ENCODE measurements around the gene TOP3B.

TOP3B gene

GRCh38 chr22:21960200-21961126 lies 22.1 kb downstream of the TOP3B start:
- Histone ChIP-seq H3K4me3 (ENCODE audit: low read length in 2 of 2) (no peak overlapping the region), H3K4me1 (ENCODE audit: control insufficient read depth, insufficient read depth, low read length) (no peaks in the 10 kb centered on the region), H3K36me3 (ENCODE audit: control insufficient read depth in 2 of 2, insufficient read depth in 2 of 2, low read length in 2 of 2) (peaks cover 22 to 40% of the 10 kb centered on the region in 2 donors), H3K27me3 (ENCODE audit: control insufficient read depth in 1 of 2, insufficient read depth in 2 of 2, low read length in 2 of 2) (no peaks in the 10 kb centered on the region), H3K9ac (ENCODE audit: low read length in 2 of 2) (no peak overlapping the region), H3K9me3 (ENCODE audit: control insufficient read depth in 2 of 2, low read length in 2 of 2) (no peaks in the 10 kb centered on the region), H3K27ac (ENCODE audit: low read length) (no peak overlapping the region)

GRCh38 chr22:21959274-21960074 lies 23.1 kb downstream of the TOP3B start:
- H3K4me1 ChIP-seq (ENCODE audit: control insufficient read depth, insufficient read depth, low read length): no peaks in the 10 kb centered on the region
- peaks cover 15 to 32% of the 10 kb centered on the region in 2 donors for H3K36me3 ChIP-seq (ENCODE audit: control insufficient read depth in 2 of 2, insufficient read depth in 2 of 2, low read length in 2 of 2)
- H3K27ac ChIP-seq (ENCODE audit: low read length): no peak overlapping the region
- H3K9ac ChIP-seq (ENCODE audit: low read length in 2 of 2): no peak overlapping the region
- H3K27me3 ChIP-seq (ENCODE audit: control insufficient read depth in 1 of 2, insufficient read depth in 2 of 2, low read length in 2 of 2): no peaks in the 10 kb centered on the region
- H3K4me3 ChIP-seq (ENCODE audit: low read length in 2 of 2): no peak overlapping the region
- H3K9me3 ChIP-seq (ENCODE audit: control insufficient read depth in 2 of 2, low read length in 2 of 2): no peaks in the 10 kb centered on the region

- H3K9me3 ChIP-seq (ENCODE audit: control insufficient read depth in 2 of 2, low read length in 2 of 2): no peaks in the 10 kb centered on the region
- no peaks in the 10 kb centered on the region for H3K4me1 ChIP-seq (ENCODE audit: control insufficient read depth, insufficient read depth, low read length)
- no peak overlapping the region for H3K9ac ChIP-seq (ENCODE audit: low read length in 2 of 2)
- peaks cover 11 to 24% of the 10 kb centered on the region in 2 donors for H3K36me3 ChIP-seq (ENCODE audit: control insufficient read depth in 2 of 2, insufficient read depth in 2 of 2, low read length in 2 of 2)
- H3K4me3 ChIP-seq (ENCODE audit: low read length in 2 of 2): no peak overlapping the region
- no peak overlapping the region for H3K27ac ChIP-seq (ENCODE audit: low read length)
- no peaks in the 10 kb centered on the region for H3K27me3 ChIP-seq (ENCODE audit: control insufficient read depth in 1 of 2, insufficient read depth in 2 of 2, low read length in 2 of 2)
Observed at GRCh38 chr22:21958360-21959273, 24.0 kb downstream of the TOP3B start.

GRCh38 chr22:21952586-21953571 lies 29.7 kb downstream of the TOP3B start, which contains the start of gene PPM1F:
Gene PPM1F (minus strand): TSS chr22:21952848. CDS start chr22:21946048, 6,800 bp downstream.
- Histone ChIP-seq H3K27me3 (ENCODE audit: control insufficient read depth in 1 of 2, insufficient read depth in 2 of 2, low read length in 2 of 2) (no peaks in the 10 kb centered on the region), H3K4me3 (ENCODE audit: low read length in 2 of 2) (peak within 1 kb of the TSS; percentile 77 to 81), H3K27ac (ENCODE audit: low read length) (no peak within 1 kb of the TSS), H3K4me1 (ENCODE audit: control insufficient read depth, insufficient read depth, low read length) (peaks cover 22% of the 10 kb centered on the region), H3K9ac (ENCODE audit: low read length in 2 of 2) (peak within 1 kb of the TSS; percentile 30 to 62), H3K9me3 (ENCODE audit: control insufficient read depth in 2 of 2, low read length in 2 of 2) (no peaks in the 10 kb centered on the region), H3K36me3 (ENCODE audit: control insufficient read depth in 2 of 2, insufficient read depth in 2 of 2, low read length in 2 of 2) (no peaks in the 10 kb centered on the region)

GRCh38 chr22:21951931-21952465 lies 30.6 kb downstream of the TOP3B start:
- no peak overlapping the region for H3K27ac ChIP-seq (ENCODE audit: low read length)
- H3K4me3 ChIP-seq (ENCODE audit: low read length in 2 of 2): peak overlapping the region; percentile 77 to 81
- H3K36me3 ChIP-seq (ENCODE audit: control insufficient read depth in 2 of 2, insufficient read depth in 2 of 2, low read length in 2 of 2): no peaks in the 10 kb centered on the region
- no peaks in the 10 kb centered on the region for H3K27me3 ChIP-seq (ENCODE audit: control insufficient read depth in 1 of 2, insufficient read depth in 2 of 2, low read length in 2 of 2)
- no peaks in the 10 kb centered on the region for H3K9me3 ChIP-seq (ENCODE audit: control insufficient read depth in 2 of 2, low read length in 2 of 2)
- H3K4me1 ChIP-seq (ENCODE audit: control insufficient read depth, insufficient read depth, low read length): peaks cover 26% of the 10 kb centered on the region
- H3K9ac ChIP-seq (ENCODE audit: low read length in 2 of 2): peak overlapping the region; percentile 30 to 51

- Histone ChIP-seq H3K4me1 (ENCODE audit: control insufficient read depth, insufficient read depth, low read length) (peaks cover 31% of the 10 kb centered on the region), H3K4me3 (ENCODE audit: low read length in 2 of 2) (no peak overlapping the region), H3K27me3 (ENCODE audit: control insufficient read depth in 1 of 2, insufficient read depth in 2 of 2, low read length in 2 of 2) (no peaks in the 10 kb centered on the region), H3K9ac (ENCODE audit: low read length in 2 of 2) (no peak overlapping the region), H3K9me3 (ENCODE audit: control insufficient read depth in 2 of 2, low read length in 2 of 2) (no peaks in the 10 kb centered on the region), H3K36me3 (ENCODE audit: control insufficient read depth in 2 of 2, insufficient read depth in 2 of 2, low read length in 2 of 2) (no peaks in the 10 kb centered on the region), H3K27ac (ENCODE audit: low read length) (no peak overlapping the region)
Observed at GRCh38 chr22:21951062-21951461, 31.5 kb downstream of the TOP3B start.

- Histone ChIP-seq H3K27me3 (ENCODE audit: control insufficient read depth in 1 of 2, insufficient read depth in 2 of 2, low read length in 2 of 2) (no peaks in the 10 kb centered on the region), H3K4me1 (ENCODE audit: control insufficient read depth, insufficient read depth, low read length) (peaks cover 37% of the 10 kb centered on the region), H3K4me3 (ENCODE audit: low read length in 2 of 2) (no peak overlapping the region), H3K9ac (ENCODE audit: low read length in 2 of 2) (no peak overlapping the region), H3K27ac (ENCODE audit: low read length) (no peak overlapping the region), H3K9me3 (ENCODE audit: control insufficient read depth in 2 of 2, low read length in 2 of 2) (no peaks in the 10 kb centered on the region), H3K36me3 (ENCODE audit: control insufficient read depth in 2 of 2, insufficient read depth in 2 of 2, low read length in 2 of 2) (peaks cover 6 to 9% of the 10 kb centered on the region in 2 donors)
Observed at GRCh38 chr22:21949948-21950347, 32.6 kb downstream of the TOP3B start.

GRCh38 chr22:21949569-21949918 lies 33.0 kb downstream of the TOP3B start:
- H3K27me3 ChIP-seq (ENCODE audit: control insufficient read depth in 1 of 2, insufficient read depth in 2 of 2, low read length in 2 of 2): no peaks in the 10 kb centered on the region
- H3K9ac ChIP-seq (ENCODE audit: low read length in 2 of 2): no peak overlapping the region
- H3K27ac ChIP-seq (ENCODE audit: low read length): no peak overlapping the region
- no peaks in the 10 kb centered on the region for H3K9me3 ChIP-seq (ENCODE audit: control insufficient read depth in 2 of 2, low read length in 2 of 2)
- peaks cover 37% of the 10 kb centered on the region for H3K4me1 ChIP-seq (ENCODE audit: control insufficient read depth, insufficient read depth, low read length)
- H3K36me3 ChIP-seq (ENCODE audit: control insufficient read depth in 2 of 2, insufficient read depth in 2 of 2, low read length in 2 of 2): peaks cover 10 to 13% of the 10 kb centered on the region in 2 donors
- H3K4me3 ChIP-seq (ENCODE audit: low read length in 2 of 2): no peak overlapping the region

- no peaks in the 10 kb centered on the region for H3K27me3 ChIP-seq (ENCODE audit: control insufficient read depth in 1 of 2, insufficient read depth in 2 of 2, low read length in 2 of 2)
- H3K4me3 ChIP-seq (ENCODE audit: low read length in 2 of 2): no peak overlapping the region
- H3K36me3 ChIP-seq (ENCODE audit: control insufficient read depth in 2 of 2, insufficient read depth in 2 of 2, low read length in 2 of 2): peaks cover 14 to 15% of the 10 kb centered on the region in 2 donors
- no peaks in the 10 kb centered on the region for H3K9me3 ChIP-seq (ENCODE audit: control insufficient read depth in 2 of 2, low read length in 2 of 2)
- peaks cover 38% of the 10 kb centered on the region for H3K4me1 ChIP-seq (ENCODE audit: control insufficient read depth, insufficient read depth, low read length)
- no peak overlapping the region for H3K9ac ChIP-seq (ENCODE audit: low read length in 2 of 2)
- H3K27ac ChIP-seq (ENCODE audit: low read length): peak overlapping the region; percentile 11
Observed at GRCh38 chr22:21948824-21949568, 33.6 kb downstream of the TOP3B start.

All from stomach smooth muscle (tissue), 2 donors.